Hematopoietic multipotent progenitor cell treated with erythropoietin and hydrocortisone succinate and interleukin-3 and kit ligand, for 15 days (in vitro differentiated cells): ENCODE results near the gene CKB.
"Not testable (repeated sequence)": the region's sequence is repeated elsewhere in the genome, so short reads cannot be mapped to it uniquely, and the experiment has no call there.

ENCODE experiments used
- DNase-seq: peaks from one replicate; pipeline ENCODE4 v3.0.0-alpha.2; 2015; ENCODE audit warnings: low spot score

Gene CKB

GRCh38 chr14:103512180-103512579, 10.4 kb downstream of the CKB start:
- not testable (repeated sequence) for DNase-seq

GRCh38 chr14:103510724-103511693, 11.6 kb downstream of the CKB start:
- DNase-seq, result no peak

- DNase-seq, result no peak
Observed at GRCh38 chr14:103509864-103510723, 12.5 kb downstream of the CKB start.

DNA sequence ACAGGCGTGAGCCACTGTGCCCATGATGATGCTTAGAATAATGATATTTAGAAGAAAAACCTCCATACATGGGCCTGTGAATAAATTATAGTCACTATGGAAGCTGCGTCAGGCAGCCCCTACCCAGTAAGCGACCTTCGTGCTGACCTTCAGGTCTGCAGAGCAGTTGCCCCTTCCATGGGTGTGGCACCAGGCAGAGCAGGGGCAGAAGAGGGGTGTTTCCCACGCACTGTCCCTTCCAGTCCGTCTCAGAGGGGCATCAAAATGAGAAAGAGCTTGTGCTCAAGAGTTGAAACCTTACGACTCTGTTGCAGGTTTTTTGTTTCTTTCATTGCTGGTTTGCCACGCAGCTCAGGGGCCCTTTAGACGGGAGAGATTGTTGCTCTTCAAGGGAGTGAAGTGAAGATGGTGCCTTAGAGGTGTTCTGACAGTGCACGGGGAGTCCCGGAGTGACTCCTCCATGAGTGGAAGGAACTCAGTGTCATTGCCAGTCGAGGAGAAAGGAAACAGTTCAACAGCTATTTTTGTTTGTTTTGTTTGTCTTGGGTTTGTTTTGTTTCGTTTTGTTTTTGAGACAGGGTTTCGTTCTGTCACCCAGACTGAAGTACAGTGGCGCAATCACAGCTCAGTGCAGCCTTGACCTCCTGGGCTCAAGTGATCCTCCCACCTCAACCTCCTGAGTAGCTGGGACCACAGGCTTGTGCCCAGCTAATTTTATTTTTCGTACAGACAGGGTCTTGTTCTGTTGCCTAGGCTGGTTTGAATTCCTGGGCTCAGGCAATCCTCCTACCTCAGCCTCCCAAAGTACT, 13.9 kb downstream of the CKB start:
- no peak for DNase-seq

DNA sequence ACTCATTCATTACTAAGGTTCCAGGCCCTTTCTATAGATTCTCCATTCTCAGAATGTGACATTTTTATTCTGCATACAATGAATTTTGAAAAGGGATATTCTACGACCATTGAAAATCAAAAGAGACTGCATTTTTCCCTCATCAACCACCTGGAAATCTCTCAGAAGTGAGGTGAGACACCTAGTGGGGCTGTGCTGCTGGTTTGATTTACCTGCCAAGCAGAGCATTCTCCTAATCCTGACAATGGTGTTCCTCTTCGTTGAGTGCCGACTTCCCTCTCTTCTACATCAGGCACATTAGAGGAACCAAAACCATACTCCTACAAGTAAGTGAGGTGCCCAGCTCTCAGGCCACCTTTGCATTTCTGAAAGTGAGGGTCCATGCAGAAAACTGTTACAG, 14.9 kb downstream of the CKB start:
- DNase-seq, result no peak

- DNase-seq, result no peak
Observed at GRCh38 chr14:103504991-103505565, 17.6 kb downstream of the CKB start.

GRCh38 chr14:103503296-103503695, 19.3 kb downstream of the CKB start:
- DNase-seq, result no peak

DNA sequence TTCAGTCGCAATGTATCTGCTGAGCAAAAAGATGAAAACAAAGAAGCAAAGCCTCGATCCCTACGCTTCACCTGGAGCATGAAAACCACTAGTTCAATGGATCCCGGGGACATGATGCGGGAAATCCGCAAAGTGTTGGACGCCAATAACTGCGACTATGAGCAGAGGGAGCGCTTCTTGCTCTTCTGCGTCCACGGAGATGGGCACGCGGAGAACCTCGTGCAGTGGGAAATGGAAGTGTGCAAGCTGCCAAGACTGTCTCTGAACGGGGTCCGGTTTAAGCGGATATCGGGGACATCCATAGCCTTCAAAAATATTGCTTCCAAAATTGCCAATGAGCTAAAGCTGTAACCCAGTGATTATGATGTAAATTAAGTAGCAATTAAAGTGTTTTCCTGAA, 19.8 kb downstream of the CKB start:
- DNase-seq, result no peak

DNA sequence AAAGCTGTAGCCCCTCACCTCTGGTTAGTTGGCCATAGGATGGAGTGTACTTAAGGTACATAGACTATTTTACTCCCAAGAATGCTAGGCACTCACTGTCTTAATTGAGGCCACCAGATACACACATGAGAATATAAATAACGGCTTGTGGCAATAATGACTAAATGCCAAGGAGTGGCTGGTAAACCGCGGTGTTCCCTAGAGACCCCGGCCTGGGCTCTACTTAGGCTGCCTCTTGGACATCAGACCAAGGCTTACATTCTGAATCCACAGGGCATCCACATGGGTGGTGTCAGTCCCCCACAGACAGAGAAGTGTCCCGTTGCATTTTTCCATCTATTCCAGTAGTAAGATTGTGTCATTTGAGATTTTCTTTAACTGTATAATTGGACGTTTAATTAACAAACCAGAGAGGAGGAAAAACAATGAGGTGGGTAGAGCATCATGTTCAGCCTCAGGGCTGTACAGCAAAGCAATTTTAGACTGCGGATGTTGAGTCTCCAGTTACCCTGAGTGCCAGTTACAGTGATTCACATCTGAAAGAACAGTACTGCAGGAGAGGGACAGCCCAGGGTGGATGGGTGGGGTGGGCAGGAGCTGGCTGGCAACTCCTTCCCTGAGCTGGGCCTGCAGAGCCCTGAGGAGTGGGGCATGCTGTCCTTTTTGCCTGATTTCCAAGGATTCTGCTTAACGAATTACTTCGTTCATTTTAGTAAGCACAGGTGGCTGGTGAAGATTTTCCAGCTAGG, 20.5 kb downstream of the CKB start:
- DNase-seq, result no peak

DNA sequence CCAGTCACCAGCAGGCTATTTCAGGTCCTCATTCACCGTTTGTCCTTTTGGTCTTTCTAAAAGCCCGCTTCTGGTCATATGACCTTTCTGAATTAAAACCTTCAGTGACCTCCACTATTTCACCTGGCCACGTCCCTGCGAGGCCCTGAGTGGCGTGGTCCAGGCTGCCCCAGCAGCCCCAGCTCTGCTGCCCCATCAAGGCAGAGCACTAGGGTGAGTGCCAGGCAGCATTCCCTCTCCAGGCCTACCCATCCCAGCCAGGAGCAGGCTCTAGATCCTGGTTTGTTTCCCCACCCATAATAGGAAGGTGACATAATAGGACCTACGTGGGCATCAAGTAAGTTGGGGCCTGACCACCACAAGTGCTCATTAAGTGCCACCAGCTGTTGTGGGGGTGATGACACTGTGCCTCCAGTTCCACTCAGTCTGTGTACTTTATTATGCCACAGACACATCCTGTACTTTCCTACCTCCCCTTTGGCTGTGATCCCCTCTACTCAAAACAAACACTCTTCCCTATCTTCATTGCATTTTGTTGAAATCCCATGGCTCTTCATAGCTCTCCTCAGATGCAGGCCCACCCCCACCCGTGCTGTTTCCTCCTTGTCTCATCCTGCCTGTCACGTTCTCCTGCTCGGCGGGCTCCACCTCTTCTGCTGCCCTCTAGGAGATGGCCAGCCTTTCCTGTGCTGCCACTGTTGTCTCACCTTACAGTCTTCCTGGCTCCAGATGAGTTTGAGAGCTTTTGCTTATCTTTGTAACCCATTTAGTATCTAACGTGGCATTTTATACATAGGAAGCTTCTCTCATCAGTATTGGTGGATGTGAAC, 21.4 kb downstream of the CKB start:
- DNase-seq, result no peak

DNA sequence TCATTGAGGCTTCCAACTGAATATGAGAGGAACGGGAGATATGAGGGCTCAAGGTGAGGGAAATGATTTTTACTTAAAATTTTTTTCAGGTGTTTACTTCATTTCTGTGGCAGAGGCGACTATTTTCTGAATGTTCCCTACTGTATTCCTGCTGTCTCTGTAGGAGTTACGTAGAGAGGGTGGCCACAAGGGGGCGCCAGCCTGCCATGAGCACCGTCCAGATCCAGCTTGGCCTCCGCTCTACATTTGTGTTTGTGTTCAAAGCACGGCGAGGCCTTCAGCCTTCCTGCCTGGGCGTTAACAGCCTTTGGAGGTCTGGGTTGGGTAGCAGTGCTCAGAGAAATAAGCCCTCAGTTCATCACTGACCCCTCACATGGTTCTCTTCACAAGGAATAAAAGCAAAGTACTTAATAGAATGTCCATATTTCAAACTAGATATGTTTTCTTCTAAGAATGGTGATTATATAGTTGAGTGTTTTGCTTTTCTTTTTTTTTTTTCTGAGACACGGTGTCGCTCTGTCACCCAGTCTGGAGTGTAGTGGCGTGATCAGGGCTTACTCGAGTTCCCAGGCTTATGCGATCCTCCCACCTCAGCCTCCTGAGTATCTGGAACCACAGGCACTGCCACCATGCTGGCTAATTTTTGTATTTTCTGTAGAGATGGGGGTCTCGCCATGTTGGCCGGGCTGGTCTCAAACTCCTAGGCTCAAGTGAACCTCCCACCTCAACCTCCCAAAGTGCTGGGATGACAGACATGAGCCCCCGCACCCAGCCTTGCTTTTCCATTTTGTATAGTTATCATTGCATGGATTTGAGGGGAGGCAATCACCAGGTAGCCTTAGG, 22.3 kb downstream of the CKB start:
- peak; percentile 83 for DNase-seq

- DNase-seq, result no peak
Observed at GRCh38 chr14:103499709-103500108, 22.9 kb downstream of the CKB start.

DNA sequence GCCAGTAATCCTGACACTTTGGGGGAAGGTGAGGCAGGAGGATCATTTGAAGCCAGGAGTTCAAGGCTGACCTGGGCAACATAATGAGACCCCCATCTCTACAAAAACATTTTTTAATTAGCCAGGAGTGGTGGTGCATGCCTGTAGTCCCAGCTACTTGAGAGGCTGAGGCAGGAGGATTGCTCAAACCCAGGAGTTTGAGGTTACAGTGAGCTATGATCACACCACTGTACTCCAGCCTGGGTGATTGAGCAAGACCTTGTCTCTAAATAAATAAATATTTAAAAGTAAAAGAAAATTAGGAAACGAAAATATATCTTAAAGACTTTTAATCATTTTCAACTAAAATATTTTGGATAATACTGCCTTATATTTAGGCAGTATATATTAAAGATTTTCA, 25.9 kb downstream of the CKB start:
- DNase-seq, result no peak

GRCh38 chr14:103495854-103496253, 26.8 kb downstream of the CKB start:
- no peak for DNase-seq

- no peak for DNase-seq
Observed at GRCh38 chr14:103492156-103492925, 30.3 kb downstream of the CKB start.

DNA sequence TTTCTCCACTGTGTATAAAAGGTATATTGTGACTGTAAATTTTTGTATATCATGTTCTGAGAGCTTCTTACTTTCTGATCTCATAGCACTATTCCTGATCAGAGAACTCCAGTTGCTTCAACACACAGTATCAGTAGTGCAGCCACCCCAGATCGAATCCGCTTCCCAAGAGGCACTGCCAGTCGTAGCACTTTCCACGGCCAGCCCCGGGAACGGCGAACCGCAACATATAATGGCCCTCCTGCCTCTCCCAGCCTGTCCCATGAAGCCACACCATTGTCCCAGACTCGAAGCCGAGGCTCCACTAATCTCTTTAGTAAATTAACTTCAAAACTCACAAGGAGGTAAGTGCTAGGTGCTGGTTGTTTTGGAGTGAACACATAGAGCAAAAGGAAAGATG, 30.9 kb downstream of the CKB start:
- no peak for DNase-seq

GRCh38 chr14:103489621-103490020, 33.0 kb downstream of the CKB start:
- no peak for DNase-seq

GRCh38 chr14:103488960-103489359, 33.7 kb downstream of the CKB start:
- no peak for DNase-seq
